HG03196 (cell line): ENCODE measurements around the gene PPP1R7.
"Not testable (repeated sequence)": the region's sequence is repeated elsewhere in the genome, so short reads cannot be mapped to it uniquely, and the experiment has no call there.

Source experiments
- ATAC-seq: cut with Tn5 transposase; IDR thresholded peaks from one replicate; pipeline ENCODE4 v1.9.1; 2021; ENCODE audit not compliant: unreplicated experiment

PPP1R7 gene

GRCh38 chr2:241149925-241150659 lies at the start of gene PPP1R7:
PPP1R7 (plus strand) TSS chr2:241150467; CDS start chr2:241150496, 29 bp downstream.
- peak; percentile 66 for ATAC-seq

- peak; percentile 84 for ATAC-seq
Measured at GRCh38 chr2:241102239-241102803, 47.9 kb upstream of the PPP1R7 start, which contains the start of gene MTERF4. MTERF4 (minus strand) TSS chr2:241102287; CDS start chr2:241102273, 14 bp downstream.

GRCh38 chr2:241103176-241103595 lies 47.1 kb upstream of the PPP1R7 start:
- no peak for ATAC-seq

- not testable (repeated sequence) for ATAC-seq
Measured at GRCh38 chr2:241104611-241105010, 45.7 kb upstream of the PPP1R7 start.

- ATAC-seq, result no peak
Measured at GRCh38 chr2:241105641-241106040, 44.6 kb upstream of the PPP1R7 start.

- ATAC-seq, result no peak
Measured at GRCh38 chr2:241107031-241107783, 43.1 kb upstream of the PPP1R7 start.

GRCh38 chr2:241108271-241109209 lies 41.7 kb upstream of the PPP1R7 start:
- no peak for ATAC-seq

- ATAC-seq, result no peak
Measured at GRCh38 chr2:241109210-241110088, 40.8 kb upstream of the PPP1R7 start.

- no peak for ATAC-seq
Measured at GRCh38 chr2:241110089-241110606, 40.1 kb upstream of the PPP1R7 start.

GRCh38 chr2:241110607-241111439 lies 39.4 kb upstream of the PPP1R7 start:
- ATAC-seq, result peak; percentile 38

GRCh38 chr2:241111440-241111805 lies 38.8 kb upstream of the PPP1R7 start:
- ATAC-seq, result peak; percentile 36

GRCh38 chr2:241112046-241112445 lies 38.2 kb upstream of the PPP1R7 start:
- no peak for ATAC-seq

- ATAC-seq, result no peak
Measured at GRCh38 chr2:241112592-241112991, 37.7 kb upstream of the PPP1R7 start.

GRCh38 chr2:241114836-241115235 lies 35.4 kb upstream of the PPP1R7 start:
- no peak for ATAC-seq

GRCh38 chr2:241115361-241115760 lies 34.9 kb upstream of the PPP1R7 start:
- ATAC-seq, result no peak

GRCh38 chr2:241116606-241117560 lies 33.4 kb upstream of the PPP1R7 start:
- ATAC-seq, result no peak

GRCh38 chr2:241118737-241119505 lies 31.3 kb upstream of the PPP1R7 start:
- ATAC-seq, result no peak
